Stomach (tissue), 9 donors: ENCODE results near the gene CUEDC1. TPM values are rescaled to one million over a fixed set of nuclear protein-coding genes. Genes with fewer than 3 reads are reported as not detected.

Experiments used
- DNase-seq, 2 donors: peaks; one replicate each; pipeline versions ENCODE4 v3.0.0 to v3.0.0-alpha.2; 2013 to 2019
- H3K27ac ChIP-seq, 5 donors: fragments of 200-600 bp in 4 of 5; sonication (generic) in 4 of 5; one replicate each; pipeline ENCODE4 v1.5.1; 2013 to 2019; ENCODE audit warnings: mild to moderate bottlenecking in 1 of 5, moderate library complexity in 1 of 5
- H3K27me3 ChIP-seq, 3 donors: fragments of 200-600 bp; sonication (generic); one replicate each; pipeline ENCODE4 v1.5.1; 2017 to 2019; ENCODE audit warnings: mixed run types in 1 of 3
- H3K36me3 ChIP-seq, 4 donors: fragments of 200-600 bp; sonication (generic); 1 replicate in 3 of 4; 2 replicates in 1 of 4; pipeline ENCODE4 v1.5.1; 2016 to 2019
- H3K4me1 ChIP-seq, 4 donors: fragments of 200-600 bp; sonication (generic); one replicate each; pipeline ENCODE4 v1.5.1; 2016 to 2019
- H3K4me3 ChIP-seq, 4 donors: fragments of 200-600 bp; sonication (generic) in 3 of 4; one replicate each; pipeline ENCODE4 v1.5.1; 2016 to 2019; ENCODE audit warnings: mild to moderate bottlenecking in 1 of 4
- H3K9me3 ChIP-seq, 4 donors: fragments of 200-600 bp; sonication (generic); one replicate each; pipeline ENCODE4 v1.5.1; 2016 to 2019
- CTCF ChIP-seq, 7 experiments: fragments of 450-650 bp in 4 of 7; fragments of 200-600 bp in 3 of 7; sonication (generic) in 3 of 7; IDR thresholded peaks; one replicate each; pipeline ENCODE4 v1.5.1; 2016 to 2019; ENCODE audit warnings: antibody characterized with exemption in 7 of 7, control low read depth in 2 of 7, mild to moderate bottlenecking in 1 of 7
- EP300 ChIP-seq: sonication (generic); formaldehyde crosslinking; IDR thresholded peaks from one replicate; pipeline ENCODE4 v1.6.1; 2017; ENCODE audit warnings: antibody characterized with exemption
- POLR2A ChIP-seq, 4 donors: fragments of 450-650 bp; IDR thresholded peaks; one replicate each; pipeline ENCODE4 v1.6.1; 2016; ENCODE audit warnings: antibody characterized with exemption in 4 of 4, control low read depth in 2 of 4, mild to moderate bottlenecking in 1 of 4, moderate library complexity in 1 of 4
- POLR2AphosphoS5 ChIP-seq, 3 donors: sonication (generic); formaldehyde crosslinking; IDR thresholded peaks; one replicate each; pipeline ENCODE4 v1.6.1; 2016; ENCODE audit warnings: antibody characterized with exemption in 3 of 3
- WGBS, 5 donors: extraction: QIAGEN DNeasy Blood & Tissue Kit in 3 of 5; methylation state at CpG; one replicate each; pipeline versions ENCODE4 v1.1.5 to v1.1.7; 2013 to 2018; 5-methylcytosine and 5-hydroxymethylcytosine counted together
- intact Hi-C: fragments of 100-400 bp; cut with DNase I; formaldehyde crosslinking; loops from one replicate; pipeline ENCODE4 v1.15.1; 2023; ENCODE audit warnings: low total_unique reads
- polyA plus RNA-seq, 3 donors: library from polyadenylated mRNA; stranded (reverse); fragments of 200-250 nt; gene quantifications; one replicate each; pipeline ENCODE4 v1.2.3, GENCODE V29; 2013
- total RNA-seq, 5 donors: library from RNA; depleted of rRNA; stranded (reverse); fragments of >200 nt; gene quantifications; one replicate each; pipeline versions ENCODE4 v1.1.0 to v1.2.3, GENCODE V29; 2014 to 2016
- donor health status: healthy with polysubstance abuse.
- donor health status: Bipolar disorder and iron deficiency.
- donor health status: healthy.

CUEDC1 gene
- total and polyA plus RNA-seq, 8 donors, result 10.5 to 111 (median 21.7) TPM

GRCh38 chr17:57902117-57902799 lies 53.0 kb downstream of the CUEDC1 start:
- no peak overlapping the region for H3K4me3 ChIP-seq
- H3K27ac ChIP-seq, result peak overlapping the region; percentile 86 to 94 (median 91)
- DNase-seq, result no peak
- H3K9me3 ChIP-seq, result no peaks in the 10 kb centered on the region
- H3K36me3 ChIP-seq, result no peaks in the 10 kb centered on the region
- H3K4me1 ChIP-seq, result peaks cover 78 to 99% (median 90%) of the 10 kb centered on the region in 4 donors
- no peaks in the 10 kb centered on the region for H3K27me3 ChIP-seq
- WGBS, 5 donors, result 61 to 68% (median 67%) methylated on average over 13 of the region's 13 CpGs
- intact Hi-C loops, result no loop called here
- TF ChIP-seq EP300 (no peak), POLR2AphosphoS5 (IDR thresholded peaks at IDR 0.05) (no peak), POLR2A (IDR thresholded peaks at IDR 0.05) (no peak), CTCF (IDR thresholded peaks at IDR 0.05) (no peak)

GRCh38 chr17:57900991-57901743 lies 54.0 kb downstream of the CUEDC1 start:
- intact Hi-C loops, result no loop called here
- H3K4me3 ChIP-seq, result no peak overlapping the region
- 32 to 59% (median 50%) methylated on average over 6 of the region's 6 CpGs for WGBS, 5 donors
- DNase-seq, result peak; percentile 75 to 78
- H3K4me1 ChIP-seq, result peaks cover 78 to 93% (median 87%) of the 10 kb centered on the region in 4 donors
- H3K27me3 ChIP-seq, result no peaks in the 10 kb centered on the region
- H3K27ac ChIP-seq, result peak overlapping the region; percentile 86 to 94 (median 91)
- H3K36me3 ChIP-seq, result no peaks in the 10 kb centered on the region
- no peaks in the 10 kb centered on the region for H3K9me3 ChIP-seq
- TF ChIP-seq POLR2A (IDR thresholded peaks at IDR 0.05) (no peak), POLR2AphosphoS5 (IDR thresholded peaks at IDR 0.05) (peak in 2 of 3 donors; percentile 44 to 75), CTCF (IDR thresholded peaks at IDR 0.05) (no peak), EP300 (no peak)

- peak; percentile 83 for DNase-seq
- H3K27me3 ChIP-seq, result no peaks in the 10 kb centered on the region
- no peak overlapping the region for H3K4me3 ChIP-seq
- peaks cover 75 to 93% (median 89%) of the 10 kb centered on the region in 4 donors for H3K4me1 ChIP-seq
- intact Hi-C loops, result loop anchor here (10.0 kb wide), 1 partner anchor 55 kb away; the partner anchor contains the start of gene CUEDC1
- H3K27ac ChIP-seq, result peak overlapping the region; percentile 86 to 94 (median 91)
- TF ChIP-seq POLR2A (IDR thresholded peaks at IDR 0.05), result no peak
- no peak for TF ChIP-seq CTCF (IDR thresholded peaks at IDR 0.05)
- TF ChIP-seq POLR2AphosphoS5 (IDR thresholded peaks at IDR 0.05), result peak; percentile 7 to 84 (median 65)
- WGBS, 5 donors, result 41 to 60% (median 46%) methylated on average over 4 of the region's 4 CpGs
- H3K36me3 ChIP-seq, result no peaks in the 10 kb centered on the region
- no peaks in the 10 kb centered on the region for H3K9me3 ChIP-seq
Observed at GRCh38 chr17:57899822-57900221, 55.4 kb downstream of the CUEDC1 start.

- intact Hi-C loops, result loop anchor here (10.0 kb wide), 1 partner anchor 55 kb away; the partner anchor contains the start of gene CUEDC1
- peaks cover 75 to 93% (median 89%) of the 10 kb centered on the region in 4 donors for H3K4me1 ChIP-seq
- 28 to 36% (median 34%) methylated on average over 5 to 8 of the region's 8 CpGs for WGBS, 5 donors
Observed at GRCh38 chr17:57899391-57899790, 55.8 kb downstream of the CUEDC1 start.

More at GRCh38 chr17:57899391-57899790, 55.8 kb downstream of the CUEDC1 start:
- peak overlapping the region; percentile 86 to 94 (median 91) for H3K27ac ChIP-seq
- H3K36me3 ChIP-seq, result no peaks in the 10 kb centered on the region
- no peak overlapping the region for H3K4me3 ChIP-seq
- peak in 1 of 2 donors; percentile 53 for DNase-seq
- no peaks in the 10 kb centered on the region for H3K9me3 ChIP-seq
- no peaks in the 10 kb centered on the region for H3K27me3 ChIP-seq
- no peak for TF ChIP-seq POLR2AphosphoS5 (IDR thresholded peaks at IDR 0.05)
- TF ChIP-seq POLR2A (IDR thresholded peaks at IDR 0.05), result no peak
- no peak for TF ChIP-seq EP300
- no peak for TF ChIP-seq CTCF (IDR thresholded peaks at IDR 0.05)
